Stimulated activated CD4-positive, alpha-beta T cell treated with anti-CD3 and anti-CD28 coated beads, Interleukin-2, amount 100 ng/mL, for 48 hours (primary cell): ENCODE results near the gene C16orf74.

Experiments
- DNase-seq, 2 donors: peaks; one replicate each; pipeline ENCODE4 v3.0.0-alpha.2; 2020

The C16orf74 gene

GRCh38 chr16:85716680-85717038 is 34.2 kb downstream of the C16orf74 start:
- DNase-seq, result no peak

DNA sequence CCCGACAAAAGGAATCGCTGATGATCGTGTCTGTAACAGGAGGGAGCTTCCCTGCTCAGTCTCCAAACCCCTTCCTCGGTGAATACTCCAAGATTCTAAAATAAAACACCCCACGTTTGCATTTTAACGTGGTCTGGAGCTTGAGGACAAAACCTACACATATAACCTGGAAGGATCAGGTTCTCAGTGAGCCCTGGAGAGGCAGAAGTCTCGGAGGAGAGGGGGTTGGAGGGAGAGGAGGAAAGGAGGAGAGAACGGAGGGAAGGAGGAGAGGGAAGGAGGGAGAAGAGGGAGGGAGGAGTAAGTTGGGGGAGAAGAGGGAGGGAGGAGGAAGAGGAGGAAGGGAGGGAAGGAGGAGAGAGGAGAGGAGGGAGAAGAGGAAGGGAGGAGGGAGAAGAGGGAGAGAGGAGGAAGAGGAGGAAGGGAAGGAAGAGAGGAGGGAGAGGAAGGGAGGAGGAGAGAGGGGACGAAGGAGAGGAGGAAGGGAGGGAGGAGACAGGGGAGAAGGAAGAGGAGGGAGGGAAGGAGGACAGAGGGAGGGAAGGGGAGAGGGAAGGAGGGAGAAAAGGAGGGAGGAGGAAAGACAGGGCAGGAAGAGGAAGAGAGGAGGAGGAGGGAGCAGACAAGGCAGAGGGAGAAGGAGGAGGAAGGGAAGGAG is 34.7 kb downstream of the C16orf74 start:
- DNase-seq, result no peak

DNA sequence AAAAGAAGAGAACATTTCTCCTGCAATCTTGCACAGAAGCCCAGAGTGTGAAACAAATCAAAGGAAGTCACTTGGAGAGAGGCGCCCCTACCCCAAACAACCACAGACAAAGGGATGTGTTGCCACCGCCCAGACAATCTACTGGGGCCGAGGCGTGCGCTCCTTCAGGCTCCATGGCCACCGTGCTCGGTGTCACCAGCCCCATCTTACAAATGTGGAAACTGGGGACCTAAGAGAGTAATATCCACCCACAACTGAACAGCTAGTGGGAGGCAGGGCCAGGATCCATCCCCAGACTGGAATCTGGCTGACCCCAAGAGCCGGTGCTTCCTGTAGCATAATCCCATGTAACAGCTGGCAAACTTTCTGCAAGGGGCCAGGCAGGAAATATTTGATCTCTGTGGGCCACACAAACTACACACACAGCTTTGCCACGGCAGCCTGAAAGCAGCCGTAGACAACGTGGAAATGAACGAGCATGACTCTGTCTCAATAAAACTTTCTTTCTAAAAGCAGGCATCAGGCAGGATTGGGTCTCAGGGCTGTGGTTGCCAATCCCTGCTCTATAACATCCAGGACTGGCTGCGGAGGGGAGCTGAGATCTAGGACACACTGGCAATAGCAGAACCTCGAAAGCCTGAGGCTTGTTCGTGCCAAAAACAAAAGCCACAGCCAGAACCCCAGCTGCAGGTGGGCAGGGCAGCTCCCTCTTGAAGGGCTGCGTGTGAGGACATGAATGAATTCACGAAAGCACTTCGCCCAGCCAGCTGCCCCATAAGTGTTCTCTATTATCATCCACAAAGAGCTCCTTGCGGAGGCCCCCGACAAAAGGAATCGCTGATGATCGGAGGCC is 35.5 kb downstream of the C16orf74 start:
- no peak for DNase-seq

DNA sequence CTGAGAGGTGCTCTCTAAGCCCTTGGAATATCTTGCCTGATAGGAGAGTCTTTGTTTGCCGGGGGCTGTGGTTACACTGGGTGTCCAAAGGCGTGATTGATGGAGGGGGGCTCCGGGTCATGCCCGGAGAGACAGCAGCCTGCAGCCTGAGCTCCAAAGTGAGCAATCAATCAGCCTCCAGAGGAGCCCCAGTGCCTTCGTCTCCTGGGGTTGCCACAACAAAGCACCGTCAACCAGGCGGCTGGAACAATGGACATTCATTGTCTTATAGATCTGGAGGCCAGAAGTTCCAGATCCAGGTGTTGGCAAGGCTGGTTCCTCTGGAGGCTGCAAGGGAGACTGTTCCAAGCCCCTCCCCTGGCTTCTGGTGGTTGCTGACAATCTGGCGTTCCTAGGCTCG is 38.1 kb downstream of the C16orf74 start:
- DNase-seq, result no peak

GRCh38 chr16:85711982-85712587 is 38.8 kb downstream of the C16orf74 start:
- no peak for DNase-seq

DNA sequence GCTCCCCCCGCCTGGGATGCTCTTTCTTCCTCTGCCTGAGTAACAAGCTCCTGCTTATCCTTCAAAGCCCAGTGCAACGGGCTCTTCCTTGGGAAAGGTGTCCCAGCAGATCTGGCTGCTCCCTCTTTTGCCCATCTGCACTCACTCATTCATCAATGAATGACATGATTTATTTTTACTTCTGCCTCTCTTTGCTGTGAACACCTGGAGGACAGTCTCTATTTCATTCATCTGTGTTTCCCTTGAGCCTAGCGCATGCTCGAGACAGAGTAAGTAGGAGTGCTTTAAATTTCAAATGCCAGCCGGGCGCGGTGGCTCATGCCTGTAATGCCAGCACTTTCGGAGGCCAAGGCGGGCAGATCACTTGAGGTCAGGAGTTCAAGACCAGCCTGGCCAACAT is 40.2 kb downstream of the C16orf74 start:
- no peak for DNase-seq

DNA sequence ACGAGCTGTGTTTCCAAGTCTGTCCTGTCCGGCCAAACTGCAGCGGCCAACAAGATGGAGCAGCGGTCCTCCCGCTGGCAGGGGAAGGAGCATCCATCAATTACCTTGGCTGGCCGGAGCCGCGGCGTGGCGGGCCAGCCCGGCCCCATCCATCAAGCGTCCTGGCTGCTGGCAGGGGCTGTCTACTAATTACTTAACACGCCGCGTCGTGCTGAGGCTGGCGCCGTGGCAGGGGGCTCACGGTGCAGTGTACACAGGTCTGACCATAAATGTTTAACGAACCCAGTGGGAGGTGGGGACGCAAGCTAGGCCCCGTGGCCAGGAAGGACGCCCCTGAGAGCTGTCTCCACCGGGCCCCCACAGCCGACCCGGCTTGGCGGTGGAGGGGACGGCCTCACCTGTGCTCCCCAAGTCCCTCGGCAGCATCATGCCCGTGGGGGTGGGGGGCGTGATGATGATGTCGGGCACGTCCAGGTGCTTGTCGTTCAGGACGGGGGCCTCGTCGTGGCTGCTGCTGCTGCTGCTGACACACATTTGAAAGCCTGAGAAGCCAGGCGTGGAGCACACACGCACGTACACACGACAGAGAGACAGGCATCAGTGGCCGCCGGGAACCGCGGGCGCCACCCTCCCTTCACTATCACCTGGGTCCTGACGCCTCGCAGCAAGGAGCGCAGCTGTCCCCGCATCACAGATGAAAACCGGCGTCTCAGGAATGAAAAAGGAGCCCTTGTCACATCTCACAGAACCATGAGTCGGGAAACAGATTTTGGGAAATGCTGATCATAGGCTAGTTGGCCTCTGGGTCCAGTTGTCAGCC is 40.9 kb downstream of the C16orf74 start:
- no peak for DNase-seq

DNA sequence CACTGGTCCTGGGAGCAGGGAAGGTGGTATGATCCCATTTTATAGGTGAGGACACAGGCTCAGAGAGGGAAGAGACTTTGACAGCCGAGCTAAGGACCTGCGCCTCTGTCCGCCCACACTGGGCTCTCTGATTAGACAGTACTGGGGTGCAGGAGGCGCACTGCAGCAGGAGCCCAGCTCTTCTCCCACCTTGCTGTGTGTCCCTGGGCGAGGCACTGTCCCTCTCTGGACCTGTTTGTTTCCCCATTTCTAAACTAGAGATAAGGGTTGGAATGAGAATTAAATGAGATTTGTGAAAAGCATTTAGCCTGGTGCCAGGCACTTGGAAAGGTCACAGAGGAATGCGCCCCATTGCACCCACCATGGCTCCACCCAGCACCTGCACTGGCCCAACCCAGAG is 42.6 kb downstream of the C16orf74 start:
- no peak for DNase-seq

- no peak for DNase-seq
These were observed 43.3 kb downstream of the C16orf74 start for GRCh38 chr16:85707528-85708095.

DNA sequence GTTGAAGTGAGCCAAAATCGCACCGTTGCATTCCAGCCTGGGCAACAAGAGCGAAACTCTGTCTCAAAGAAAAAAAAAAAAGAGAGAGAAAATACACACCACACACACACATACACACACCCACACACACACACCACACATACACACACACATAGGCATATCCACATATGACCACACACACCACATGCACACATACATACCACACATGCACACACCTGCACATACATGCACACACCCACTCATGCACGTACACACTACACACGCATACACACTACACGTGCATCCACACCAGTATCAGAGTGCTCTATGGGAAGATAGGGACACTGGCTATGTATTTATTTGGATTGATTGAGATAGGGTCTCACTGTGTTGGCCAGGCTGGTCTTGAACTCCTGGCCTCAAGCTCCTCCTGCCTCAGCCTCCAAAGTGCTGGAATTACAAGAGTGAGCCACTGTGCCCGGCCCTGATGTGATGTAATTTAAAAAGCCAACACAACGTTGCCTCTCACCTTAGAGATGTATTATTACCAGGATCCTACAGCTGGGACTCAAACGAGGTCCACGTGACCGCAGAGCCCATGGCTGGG is 44.4 kb downstream of the C16orf74 start:
- DNase-seq, result no peak

GRCh38 chr16:85704900-85705846 is 45.7 kb downstream of the C16orf74 start:
- DNase-seq, result no peak

GRCh38 chr16:85704011-85704410 is 46.9 kb downstream of the C16orf74 start:
- no peak for DNase-seq

DNA sequence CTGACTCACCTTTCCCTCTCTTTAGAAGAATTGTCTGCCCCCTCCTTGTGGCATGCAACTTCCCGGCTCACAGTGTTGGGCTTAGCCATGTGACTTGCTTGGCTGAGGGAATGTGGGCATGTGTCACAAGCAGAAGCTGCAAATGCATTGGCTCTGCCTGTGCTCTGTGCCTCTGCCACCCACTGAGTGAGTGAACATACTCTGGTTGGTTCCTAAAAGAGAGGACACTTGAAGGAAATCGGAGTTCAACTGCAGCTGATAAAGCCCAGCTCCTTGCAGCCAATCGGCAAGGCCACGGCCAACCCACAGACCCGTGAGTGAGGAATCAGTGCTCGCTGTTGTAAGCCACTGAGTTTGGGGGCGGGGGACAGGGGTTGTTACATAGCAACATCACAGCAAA is 51.3 kb downstream of the C16orf74 start:
- no peak for DNase-seq

DNA sequence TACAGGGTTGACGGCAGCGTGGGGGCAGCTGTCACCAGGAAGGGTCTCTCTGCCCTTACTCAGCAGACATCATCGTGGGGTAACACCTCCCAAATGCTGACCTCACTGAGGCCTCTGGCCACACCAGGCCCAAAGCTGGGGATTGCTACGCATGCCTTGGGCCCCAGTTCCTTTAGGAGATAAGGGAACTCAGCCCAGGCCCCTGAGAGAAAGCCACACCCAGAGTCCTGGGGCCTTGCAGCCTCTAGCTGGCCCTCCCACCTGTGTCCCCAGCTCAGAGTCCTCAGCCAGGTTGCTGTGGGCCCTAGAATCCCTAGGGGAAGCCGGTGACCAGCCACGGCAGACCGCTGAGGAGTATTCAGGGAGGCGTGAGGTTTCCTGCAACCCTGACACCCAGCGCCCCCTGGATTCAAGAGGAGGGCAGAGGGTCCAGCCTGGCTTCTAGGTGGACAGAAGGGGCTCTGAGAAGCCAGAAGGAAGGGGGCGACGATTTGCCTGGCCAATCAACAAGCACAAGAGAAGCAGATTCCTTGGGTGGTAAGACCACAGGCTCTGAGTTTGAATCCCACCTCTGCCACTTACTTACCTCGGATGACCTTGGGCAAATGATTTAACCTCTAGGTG is 51.8 kb downstream of the C16orf74 start:
- no peak for DNase-seq

GRCh38 chr16:85698459-85698891 is 52.4 kb downstream of the C16orf74 start:
- no peak for DNase-seq

GRCh38 chr16:85697431-85697830 is 53.5 kb downstream of the C16orf74 start:
- DNase-seq, result no peak

- DNase-seq, result no peak
These were observed 54.1 kb downstream of the C16orf74 start for GRCh38 chr16:85696781-85697180.

GRCh38 chr16:85695196-85696128 is 55.4 kb downstream of the C16orf74 start:
- DNase-seq, result no peak

- no peak for DNase-seq
These were observed 60.3 kb downstream of the C16orf74 start for GRCh38 chr16:85690469-85691064.
